HCT116 (cell line): ENCODE data around the gene PKNOX2. TPM values are rescaled to one million over a fixed set of nuclear protein-coding genes. Genes with fewer than 3 reads are reported as not detected.

Experiments used
- ATAC-seq: fragments of 200-7000 bp; cut with Tn5 transposase; 2 replicates; pipeline ENCODE4 v1.9.1; 2020; ENCODE audit warnings: mild to moderate bottlenecking, moderate library complexity
- BruUV-seq: library from RNA; stranded (reverse); fragments of 400-500 nt; replicated peaks from 2 replicates; lab custom pipeline; 2021; lab: Mats Ljungman, UMichigan
- CTCF ChIA-PET: fragments of 300-600 bp; sonication (Branson Sonifier 250); formaldehyde crosslinking; loops from one replicate; lab custom pipeline; 2021; ENCODE audit warnings: antibody characterized with exemption; lab: Charles Lee
- POLR2A ChIA-PET: fragments of 300-600, 350-600 bp; sonication (Branson Sonifier 250); formaldehyde crosslinking; loops from one replicate; lab custom pipeline; 2021; ENCODE audit warnings: antibody characterized with exemption; lab: Charles Lee
- RAD21 ChIA-PET, 2 experiments: fragments of 300-600 bp; sonication (Branson Sonifier 250); formaldehyde crosslinking; loops; one replicate each; lab custom pipeline; 2023; ENCODE audit warnings: low total read pairs in 2 of 2; ENCODE audit not compliant: uncharacterized antibody in 2 of 2, unreplicated experiment in 2 of 2, low non-redundant PET in 1 of 2; lab: Charles Lee
- DNase-seq: peaks from one replicate; pipeline ENCODE4 v3.0.0-alpha.2; 2010; ENCODE audit warnings: low read depth, low spot score
- H2AFZ ChIP-seq: fragments of 200-600 bp; shearing (Covaris generic), sonication (generic); 2 replicates; pipeline ENCODE4 v1.6.1; 2017; ENCODE audit warnings: low read depth, mixed run types, mixed read lengths, antibody characterized with exemption, low read length; ENCODE audit not compliant: poor library complexity, severe bottlenecking
- H3K27ac ChIP-seq: 2 replicates; pipeline ENCODE4 v1.5.1; 2012; ENCODE audit warnings: low read depth, low read length
- H3K27me3 ChIP-seq: fragments of 200-600 bp; sonication (generic); 2 replicates; pipeline ENCODE4 v1.6.1; 2016; ENCODE audit warnings: mixed run types, low read length, mixed read lengths; ENCODE audit not compliant: insufficient read depth
- H3K36me3 ChIP-seq, 2 experiments: fragments of 200-500 bp in 1 of 2; fragments of 200-600 bp in 1 of 2; sonication (Bioruptor generic) in 1 of 2; sonication (generic) in 1 of 2; 2 replicates each; pipeline versions ENCODE4 v1.5.1 to v1.6.1; 2014 to 2016; ENCODE audit warnings: low read length in 2 of 2, inconsistent platforms in 1 of 2, mixed read lengths in 1 of 2, mixed run types in 1 of 2; ENCODE audit not compliant: insufficient read depth in 2 of 2, control insufficient read depth in 1 of 2
- H3K4me1 ChIP-seq, 2 experiments: fragments of 200-600 bp in 1 of 2; sonication (generic) in 1 of 2; 2 replicates each; pipeline versions ENCODE4 v1.5.1 to v1.6.1; 2012 to 2017; ENCODE audit warnings: low read length in 2 of 2, inconsistent platforms in 1 of 2, mild to moderate bottlenecking in 1 of 2, mixed read lengths in 1 of 2, mixed run types in 1 of 2, moderate library complexity in 1 of 2; ENCODE audit not compliant: insufficient read depth in 2 of 2, control insufficient read depth in 1 of 2
- H3K4me2 ChIP-seq: fragments of 200-600 bp; sonication (generic); 2 replicates; pipeline ENCODE4 v1.6.1; 2017; ENCODE audit warnings: mixed run types, low read length, mixed read lengths
- H3K4me3 ChIP-seq, 2 experiments: fragments of 200-600 bp in 1 of 2; sonication (generic) in 1 of 2; replicated peaks in 1 of 2; 2 replicates each; pipeline ENCODE4 v1.5.1; 2011 to 2016; ENCODE audit warnings: low read length in 2 of 2, control low read depth in 1 of 2, low read depth in 1 of 2, mild to moderate bottlenecking in 1 of 2, mixed read lengths in 1 of 2, mixed run types in 1 of 2
- H3K79me2 ChIP-seq: fragments of 200-600 bp; sonication (generic); 2 replicates; pipeline ENCODE4 v1.6.1; 2017; ENCODE audit warnings: mild to moderate bottlenecking, mixed run types, low read length, moderate library complexity, mixed read lengths; ENCODE audit not compliant: insufficient read depth
- H3K9ac ChIP-seq: fragments of 200-600 bp; sonication (generic); 2 replicates; pipeline ENCODE4 v1.6.1; 2016; ENCODE audit warnings: low read length, mixed read lengths
- H3K9me2 ChIP-seq: fragments of 200-600 bp; sonication (generic), shearing (Covaris generic); 2 replicates; pipeline ENCODE4 v1.6.1; 2017; ENCODE audit warnings: mixed run types, mild to moderate bottlenecking, moderate library complexity; ENCODE audit not compliant: insufficient read depth
- H3K9me3 ChIP-seq, 2 experiments: fragments of 200-500 bp in 1 of 2; fragments of 200-600 bp in 1 of 2; sonication (Bioruptor generic) in 1 of 2; sonication (generic) in 1 of 2; 2 replicates each; pipeline ENCODE4 v1.6.1; 2014 to 2017; ENCODE audit warnings: low read length in 2 of 2, mixed read lengths in 2 of 2, inconsistent platforms in 1 of 2, low read depth in 1 of 2, mild to moderate bottlenecking in 1 of 2, mixed run types in 1 of 2, moderate library complexity in 1 of 2; ENCODE audit not compliant: control insufficient read depth in 1 of 2, insufficient read depth in 1 of 2
- H4K20me1 ChIP-seq: fragments of 200-600 bp; sonication (generic), shearing (Covaris generic); 2 replicates; pipeline ENCODE4 v1.6.1; 2017; ENCODE audit warnings: mixed run types, mild to moderate bottlenecking, moderate library complexity; ENCODE audit not compliant: insufficient read depth
- CBX3 ChIP-seq: IDR thresholded peaks from 2 replicates; pipeline ENCODE4 v1.6.1; 2012; ENCODE audit warnings: low read depth
- CEBPB ChIP-seq: IDR thresholded peaks from 2 replicates; pipeline ENCODE4 v1.6.1; 2012; ENCODE audit warnings: low read depth
- EGR1 ChIP-seq: IDR thresholded peaks from 2 replicates; pipeline ENCODE4 v1.6.1; 2012; ENCODE audit warnings: low read depth
- ELF1 ChIP-seq: IDR thresholded peaks from 2 replicates; pipeline ENCODE4 v1.6.1; 2012; ENCODE audit warnings: low read depth, borderline replicate concordance
- EZH2 ChIP-seq: fragments of 200-600 bp; sonication (generic); IDR thresholded peaks from 2 replicates; pipeline ENCODE4 v1.6.1; 2017; ENCODE audit warnings: antibody characterized with exemption, mixed run types
- FOSL1 ChIP-seq: IDR thresholded peaks from 2 replicates; pipeline ENCODE4 v1.6.1; 2012; ENCODE audit warnings: low read depth
- POLR2A ChIP-seq: IDR thresholded peaks from 2 replicates; pipeline ENCODE4 v1.7.0; 2011; ENCODE audit warnings: borderline replicate concordance; ENCODE audit not compliant: insufficient read depth, insufficient read length; ENCODE audit errors: extremely low read depth
- RAD21 ChIP-seq: IDR thresholded peaks from 2 replicates; pipeline ENCODE4 v1.6.1; 2012; ENCODE audit warnings: low read depth, mild to moderate bottlenecking
- TCF7L2 ChIP-seq: IDR thresholded peaks from 2 replicates; pipeline ENCODE4 v1.7.0; 2011; ENCODE audit warnings: borderline replicate concordance, inconsistent platforms; ENCODE audit not compliant: insufficient read depth, insufficient read length; ENCODE audit errors: extremely low read depth
- ZBTB33 ChIP-seq: IDR thresholded peaks from 2 replicates; pipeline ENCODE4 v1.6.1; 2011; ENCODE audit warnings: mild to moderate bottlenecking, low read length, moderate library complexity; ENCODE audit not compliant: insufficient replicate concordance; ENCODE audit errors: extremely low read depth
- ZFX ChIP-seq: fragments of 450-650 bp; IDR thresholded peaks from 2 replicates; pipeline ENCODE4 v1.6.1; 2017
- intact Hi-C: fragments of 100-400 bp; cut with micrococcal nuclease; formaldehyde crosslinking; loops from 2 replicates; pipeline ENCODE4 v1.10.0; 2022
- total RNA-seq: library from RNA; stranded (reverse); gene quantifications from one replicate; pipeline ENCODE4 v1.2.1, GENCODE V29; 2021; ENCODE audit not compliant: unreplicated experiment

PKNOX2 gene
- total RNA-seq, 1 experiment from 2014 or later: 0.20 TPM

DNA sequence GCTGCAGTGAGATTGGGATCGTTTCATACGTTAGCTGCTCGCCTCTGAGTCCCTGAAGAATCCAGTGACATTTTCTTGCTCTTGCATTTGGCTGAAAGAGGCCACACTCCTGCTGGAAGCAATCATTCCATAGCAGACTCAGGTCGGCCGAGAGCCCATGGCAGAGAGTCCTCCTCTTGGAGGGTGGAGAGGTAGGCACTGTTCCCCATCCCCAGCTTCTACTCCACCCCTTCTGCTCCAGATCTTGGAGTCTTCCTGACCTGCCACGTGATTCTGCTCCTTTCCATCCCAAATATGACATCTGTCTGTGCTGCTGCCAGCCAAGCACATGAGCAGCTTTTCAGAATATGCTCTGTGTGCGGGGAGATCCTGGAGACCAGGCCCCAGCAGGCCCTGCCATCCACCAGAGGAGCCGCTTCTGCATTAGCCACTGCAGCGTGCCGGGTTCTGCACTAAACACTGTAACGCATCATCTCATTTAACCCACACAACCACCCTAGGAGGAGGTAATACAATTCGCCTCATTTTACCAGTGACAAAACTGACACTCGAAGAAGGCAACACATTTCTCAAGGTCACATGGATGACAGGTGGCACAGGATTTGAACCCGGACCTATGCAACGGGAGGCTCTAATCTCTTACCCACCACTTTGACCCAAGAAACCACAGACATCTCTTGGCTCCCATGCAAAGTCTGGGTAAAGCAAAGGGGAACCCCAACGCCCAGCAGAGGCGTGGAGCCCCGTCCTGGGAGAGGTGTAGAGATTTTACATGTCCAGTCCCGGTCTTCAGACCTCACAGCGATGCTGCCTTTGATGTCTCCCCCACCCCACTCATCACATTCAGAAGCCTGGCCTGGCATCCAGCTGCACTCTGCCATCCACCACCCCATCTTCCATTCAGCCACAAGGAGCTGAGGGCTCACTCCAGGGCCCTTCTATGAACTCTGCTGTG lies 252.7 kb downstream of the PKNOX2 start:
- Histone ChIP-seq H4K20me1 (no peaks in the 10 kb centered on the region), H3K4me2 (no peak overlapping the region), H3K4me3 (no peak overlapping the region), H3K4me1 (no peaks in the 10 kb centered on the region), H3K27me3 (no peaks in the 10 kb centered on the region), H3K79me2 (no peaks in the 10 kb centered on the region), H3K9ac (no peak overlapping the region), H2AFZ (no peak overlapping the region), H3K27ac (no peak overlapping the region), H3K9me3 (no peaks in the 10 kb centered on the region), H3K9me2 (no peaks in the 10 kb centered on the region), H3K36me3 (no peaks in the 10 kb centered on the region)
- RAD21 ChIA-PET: no interaction called here
- CTCF ChIA-PET: interaction anchor here (1.1 kb wide), 1 partner anchor 12 kb away, joined by 3 read pairs; no protein-coding TSS in a partner anchor
- POLR2A ChIA-PET: no interaction called here
- ATAC-seq (no peak), DNase-seq (no peak)
- BruUV-seq: no TSS peak
- TF ChIP-seq TCF7L2 (no peak), CEBPB (no peak), ZBTB33 (no peak), CBX3 (no peak), ZFX (no peak), FOSL1 (no peak), EGR1 (no peak), POLR2A (no peak), ELF1 (no peak), RAD21 (no peak), EZH2 (no peak)
- intact Hi-C loops: no loop called here
